Tibial nerve (tissue), 4 donors: ENCODE data around the gene RFXAP. TPM values are rescaled to one million over a fixed set of nuclear protein-coding genes. Genes with fewer than 3 reads are reported as not detected.

ENCODE experiments used
- DNase-seq, 2 donors: peaks; one replicate each; pipeline ENCODE4 v3.0.0-alpha.2; 2019; ENCODE audit warnings: low spot score in 2 of 2
- H3K27ac ChIP-seq, 4 donors: fragments of 200-600 bp; sonication (generic) in 3 of 4; one replicate each; pipeline ENCODE4 v1.5.1; 2017 to 2019; ENCODE audit warnings: mild to moderate bottlenecking in 1 of 4
- H3K27me3 ChIP-seq, 2 donors: fragments of 200-600 bp; sonication (generic) in 1 of 2; one replicate each; pipeline versions ENCODE4 v1.5.1 to v1.6.0; 2017 to 2019
- H3K36me3 ChIP-seq, 3 donors: fragments of 200-600 bp; sonication (generic); one replicate each; pipeline ENCODE4 v1.5.1; 2018 to 2019
- H3K4me1 ChIP-seq, 4 donors: fragments of 200-600 bp; sonication (generic) in 3 of 4; one replicate each; pipeline ENCODE4 v1.5.1; 2017 to 2019
- H3K4me3 ChIP-seq, 4 donors: fragments of 200-600 bp; sonication (generic) in 3 of 4; one replicate each; pipeline ENCODE4 v1.5.1; 2017 to 2019; ENCODE audit warnings: mild to moderate bottlenecking in 1 of 4, moderate library complexity in 1 of 4
- H3K9me3 ChIP-seq, 4 donors: fragments of 200-600 bp; sonication (generic) in 3 of 4; one replicate each; pipeline ENCODE4 v1.5.1; 2017 to 2019
- CTCF ChIP-seq, 5 experiments: fragments of 200-600 bp in 3 of 5; fragments of 450-650 bp in 2 of 5; sonication (generic) in 3 of 5; IDR thresholded peaks; one replicate each; pipeline ENCODE4 v1.5.1; 2016 to 2019; ENCODE audit warnings: antibody characterized with exemption in 5 of 5, mild to moderate bottlenecking in 3 of 5, moderate library complexity in 2 of 5
- EP300 ChIP-seq, 2 donors: sonication (generic); formaldehyde crosslinking; IDR thresholded peaks; one replicate each; pipeline ENCODE4 v1.6.1; 2017; ENCODE audit warnings: antibody characterized with exemption in 2 of 2, mild to moderate bottlenecking in 1 of 2
- POLR2A ChIP-seq, 2 donors: fragments of 450-650 bp; IDR thresholded peaks; one replicate each; pipeline ENCODE4 v1.6.1; 2017; ENCODE audit warnings: antibody characterized with exemption in 2 of 2, mild to moderate bottlenecking in 2 of 2, moderate library complexity in 2 of 2
- WGBS, 2 donors: methylation state at CpG; one replicate each; pipeline ENCODE4 v1.1.5; 2018; 5-methylcytosine and 5-hydroxymethylcytosine counted together
- total RNA-seq, 4 donors: library from RNA; depleted of rRNA; stranded (reverse); fragments of >200 nt; gene quantifications; one replicate each; pipeline ENCODE4 v1.1.0, GENCODE V29; 2016

RFXAP gene
- total RNA-seq, 4 donors from 2014 or later: 4.8 to 12.9 (median 5.9) TPM

DNA sequence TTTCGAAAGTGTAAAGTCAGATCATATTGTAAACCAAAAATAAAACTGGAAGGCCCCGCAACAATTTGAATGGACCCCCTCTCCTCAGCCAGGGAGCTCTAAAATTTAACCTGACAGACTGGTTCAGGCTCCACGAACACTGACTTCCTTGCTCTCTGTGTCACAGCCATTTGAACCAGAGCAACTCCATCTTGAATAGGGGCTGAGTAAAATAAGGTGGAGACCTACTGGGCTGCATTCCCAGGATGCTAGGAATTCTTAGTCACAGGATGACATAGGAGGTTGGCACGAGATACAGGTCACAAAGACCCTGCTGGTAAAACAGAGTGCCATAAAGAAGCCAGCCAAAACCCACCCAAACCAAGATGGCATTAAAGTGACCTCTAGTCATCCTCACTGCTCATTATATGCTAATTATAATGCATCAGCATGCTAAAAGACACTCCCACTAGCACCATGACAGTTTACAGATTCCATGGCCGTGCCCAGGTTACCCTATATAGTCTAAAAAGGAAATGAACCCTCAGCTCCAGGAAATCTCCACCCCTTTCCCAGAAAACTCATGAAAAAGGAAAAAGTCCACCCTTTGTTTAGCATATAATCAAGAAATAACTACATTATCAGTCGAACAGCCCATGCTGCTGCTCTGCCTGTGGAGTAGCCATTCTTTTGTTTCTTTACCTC, 43.1 kb downstream of the RFXAP start:
- Histone ChIP-seq H3K9me3 (no peaks in the 10 kb centered on the region), H3K36me3 (peaks cover 0 to 23% (median 0%) of the 10 kb centered on the region in 3 donors), H3K4me1 (no peaks in the 10 kb centered on the region), H3K27me3 (no peaks in the 10 kb centered on the region), H3K4me3 (no peak overlapping the region), H3K27ac (no peak overlapping the region)
- 79 to 80% methylated on average over 6 of the region's 6 CpGs for WGBS, 2 donors
- DNase-seq: no peak
- TF ChIP-seq EP300 (IDR thresholded peaks at IDR 0.05): no peak
- TF ChIP-seq CTCF (IDR thresholded peaks at IDR 0.05): no peak
- no peak for TF ChIP-seq POLR2A (IDR thresholded peaks at IDR 0.05)

GRCh38 chr13:36862722-36863121, 43.7 kb downstream of the RFXAP start:
- H3K4me1 ChIP-seq: no peaks in the 10 kb centered on the region
- no peak overlapping the region for H3K27ac ChIP-seq
- H3K36me3 ChIP-seq: peaks cover 0 to 25% (median 0%) of the 10 kb centered on the region in 3 donors
- H3K9me3 ChIP-seq: no peaks in the 10 kb centered on the region
- no peak overlapping the region for H3K4me3 ChIP-seq
- 84 to 88% methylated on average over 7 of the region's 7 CpGs for WGBS, 2 donors
- no peak for DNase-seq
- no peaks in the 10 kb centered on the region for H3K27me3 ChIP-seq
- TF ChIP-seq EP300 (IDR thresholded peaks at IDR 0.05) (no peak), POLR2A (IDR thresholded peaks at IDR 0.05) (no peak), CTCF (IDR thresholded peaks at IDR 0.05) (no peak)

- Histone ChIP-seq H3K27me3 (no peaks in the 10 kb centered on the region), H3K27ac (no peak overlapping the region), H3K4me3 (no peak overlapping the region), H3K4me1 (no peaks in the 10 kb centered on the region), H3K9me3 (no peaks in the 10 kb centered on the region), H3K36me3 (peaks cover 0 to 45% (median 0%) of the 10 kb centered on the region in 3 donors)
- TF ChIP-seq EP300 (IDR thresholded peaks at IDR 0.05): no peak
- no peak for TF ChIP-seq POLR2A (IDR thresholded peaks at IDR 0.05)
- TF ChIP-seq CTCF (IDR thresholded peaks at IDR 0.05): no peak
- WGBS, 2 donors: 90 to 95% methylated on average over 5 of the region's 5 CpGs
- DNase-seq: no peak
Observed at GRCh38 chr13:36865265-36865664, 46.2 kb downstream of the RFXAP start.

DNA sequence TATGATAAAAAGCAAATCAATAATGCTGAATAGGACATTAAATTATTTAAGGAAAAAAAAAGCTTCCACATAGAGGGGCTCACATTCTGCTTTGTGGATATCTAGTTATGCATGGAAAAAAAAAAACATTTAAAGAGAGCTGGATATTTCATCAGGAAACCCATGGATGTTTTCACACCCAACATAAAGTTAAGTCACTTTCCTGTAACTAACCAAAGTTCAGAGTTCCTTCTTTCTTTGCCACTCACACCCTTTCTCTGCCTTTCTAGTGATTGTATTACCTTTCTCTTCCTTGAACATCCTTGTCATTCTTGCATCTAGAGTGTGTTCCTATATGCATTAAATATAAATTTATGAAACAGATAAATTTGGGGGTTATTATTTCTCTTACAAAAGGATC, 47.2 kb downstream of the RFXAP start:
- Histone ChIP-seq H3K27me3 (no peaks in the 10 kb centered on the region), H3K4me1 (no peaks in the 10 kb centered on the region), H3K27ac (no peak overlapping the region), H3K36me3 (peaks cover 0 to 55% (median 0%) of the 10 kb centered on the region in 3 donors), H3K9me3 (no peaks in the 10 kb centered on the region), H3K4me3 (no peak overlapping the region)
- TF ChIP-seq POLR2A (IDR thresholded peaks at IDR 0.05) (no peak), EP300 (IDR thresholded peaks at IDR 0.05) (no peak), CTCF (IDR thresholded peaks at IDR 0.05) (no peak)
- DNase-seq: no peak

DNA sequence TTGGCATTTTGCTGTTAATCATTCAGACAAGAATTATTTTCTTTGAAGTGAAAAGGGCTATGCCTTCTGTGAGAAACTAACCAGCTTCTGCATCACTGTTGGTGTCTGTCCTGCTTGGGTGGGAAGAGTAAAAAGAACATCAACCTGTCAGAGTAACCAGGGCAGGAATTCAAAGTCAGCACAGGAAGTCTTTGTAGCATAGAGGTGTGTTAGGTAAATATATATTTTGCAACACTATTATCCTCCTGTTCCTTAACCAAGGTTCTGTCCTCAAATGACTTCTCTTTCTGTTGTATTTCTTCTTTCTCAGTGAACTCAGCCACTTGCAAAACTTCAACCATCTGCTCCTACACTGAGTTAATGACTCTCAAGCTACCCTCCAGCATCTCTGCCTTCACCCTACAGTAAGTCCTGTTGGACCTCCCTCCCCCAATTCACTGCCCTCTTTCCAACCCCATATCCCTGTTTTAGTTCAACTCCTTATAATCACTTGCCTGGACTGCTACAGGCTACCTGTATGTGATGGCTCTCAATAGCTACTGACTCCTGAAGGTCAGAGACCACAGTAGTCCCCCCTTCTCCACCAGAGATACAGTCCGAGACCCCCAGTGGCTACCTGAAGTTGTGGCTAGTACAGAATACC, 51.1 kb downstream of the RFXAP start:
- WGBS, 2 donors: 87 to 89% methylated on average over 1 of the region's 1 CpG
- Histone ChIP-seq H3K27me3 (no peaks in the 10 kb centered on the region), H3K4me3 (no peak overlapping the region), H3K36me3 (peaks cover 0 to 64% (median 0%) of the 10 kb centered on the region in 3 donors), H3K27ac (no peak overlapping the region), H3K4me1 (no peaks in the 10 kb centered on the region), H3K9me3 (no peaks in the 10 kb centered on the region)
- no peak for DNase-seq
- TF ChIP-seq POLR2A (IDR thresholded peaks at IDR 0.05) (no peak), EP300 (IDR thresholded peaks at IDR 0.05) (no peak)
